ENCODE data around the gene LRTM2. TPM values are rescaled to one million over a fixed set of nuclear protein-coding genes. Genes with fewer than 3 reads are reported as not detected.

The LRTM2 gene
- polyA plus RNA-seq, 1 donor (not counting 4 experiments of a cell fraction or from before 2014, with no cell fraction given): not detected

DNA sequence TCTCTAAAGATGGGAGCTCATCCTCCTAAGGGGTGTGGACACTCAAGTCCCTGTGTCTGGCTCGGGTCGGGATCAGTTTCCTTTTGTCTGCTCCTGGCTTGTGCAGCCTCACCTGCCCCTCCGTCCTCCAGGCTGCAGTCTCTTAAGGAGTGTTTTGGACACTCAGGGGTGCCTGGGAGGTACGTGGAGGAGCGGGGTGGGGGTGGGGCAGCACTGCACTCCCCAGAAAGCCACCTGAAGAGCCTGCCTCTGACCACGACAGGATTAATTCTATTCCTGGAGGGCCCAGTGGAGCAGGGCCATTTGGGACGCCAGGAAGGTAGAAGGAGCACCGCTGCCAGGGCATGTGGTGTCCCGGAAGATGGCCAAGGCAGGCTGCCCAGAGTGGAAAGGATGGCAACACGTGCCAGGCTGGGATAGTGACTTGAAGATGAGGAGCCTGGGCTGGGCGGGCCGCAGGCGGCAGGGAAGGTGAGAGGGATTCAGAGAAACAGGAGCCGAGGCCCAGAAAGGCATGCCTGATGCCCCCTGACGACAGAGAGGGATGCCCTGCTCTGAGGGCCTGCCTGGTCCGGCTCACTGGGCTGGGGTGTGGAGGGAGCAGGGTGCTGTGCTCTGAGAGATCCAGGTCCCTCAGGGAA lies 14.8 kb upstream of the LRTM2 start:
- H3K4me1 ChIP-seq (ENCODE audit: control insufficient read depth, extremely low read depth, insufficient read depth, low read length): no peaks in the 10 kb centered on the region
- no peaks in the 10 kb centered on the region for H3K9me1 ChIP-seq (ENCODE audit: control insufficient read depth, extremely low read depth, insufficient read depth, low read length)
- DNase-seq (ENCODE audit: low read depth, low spot score) (no peak), FAIRE-seq (no peak)
- H3K36me3 ChIP-seq (ENCODE audit: control insufficient read depth in 2 of 2, extremely low read depth in 1 of 2, insufficient read depth in 2 of 2, low read length in 2 of 2): no peaks in the 10 kb centered on the region
- H3K4me3 ChIP-seq (ENCODE audit: control insufficient read depth in 2 of 3, extremely low read depth in 1 of 3, insufficient read depth in 2 of 3, low read depth in 1 of 3, low read length in 3 of 3): no peak overlapping the region
- H2AFZ ChIP-seq (ENCODE audit: control insufficient read depth, low read length): no peak overlapping the region
- no peaks in the 10 kb centered on the region for H3K79me2 ChIP-seq (ENCODE audit: control insufficient read depth, insufficient read depth, low read length)
- no peaks in the 10 kb centered on the region for H3K27me3 ChIP-seq (ENCODE audit: control insufficient read depth, extremely low read depth, insufficient read depth, low read length)
- H3K9me3 ChIP-seq (ENCODE audit: control insufficient read depth, low read depth, low read length): no peaks in the 10 kb centered on the region
- no peak overlapping the region for H3K4me2 ChIP-seq (ENCODE audit: control insufficient read depth, extremely low read depth, insufficient read depth, low read depth, low read length)
- dilution Hi-C loops (cut with MboI; ENCODE audit: extremely low pct_ligation_motif_present, low sequenced_read_pairs): no loop called here
- no peak overlapping the region for H3K27ac ChIP-seq (ENCODE audit: control insufficient read depth, insufficient read depth, low read length)
- H3K9ac ChIP-seq (ENCODE audit: control insufficient read depth, extremely low read depth, insufficient read depth, low read length): no peak overlapping the region
- TF ChIP-seq, protein P1, sequence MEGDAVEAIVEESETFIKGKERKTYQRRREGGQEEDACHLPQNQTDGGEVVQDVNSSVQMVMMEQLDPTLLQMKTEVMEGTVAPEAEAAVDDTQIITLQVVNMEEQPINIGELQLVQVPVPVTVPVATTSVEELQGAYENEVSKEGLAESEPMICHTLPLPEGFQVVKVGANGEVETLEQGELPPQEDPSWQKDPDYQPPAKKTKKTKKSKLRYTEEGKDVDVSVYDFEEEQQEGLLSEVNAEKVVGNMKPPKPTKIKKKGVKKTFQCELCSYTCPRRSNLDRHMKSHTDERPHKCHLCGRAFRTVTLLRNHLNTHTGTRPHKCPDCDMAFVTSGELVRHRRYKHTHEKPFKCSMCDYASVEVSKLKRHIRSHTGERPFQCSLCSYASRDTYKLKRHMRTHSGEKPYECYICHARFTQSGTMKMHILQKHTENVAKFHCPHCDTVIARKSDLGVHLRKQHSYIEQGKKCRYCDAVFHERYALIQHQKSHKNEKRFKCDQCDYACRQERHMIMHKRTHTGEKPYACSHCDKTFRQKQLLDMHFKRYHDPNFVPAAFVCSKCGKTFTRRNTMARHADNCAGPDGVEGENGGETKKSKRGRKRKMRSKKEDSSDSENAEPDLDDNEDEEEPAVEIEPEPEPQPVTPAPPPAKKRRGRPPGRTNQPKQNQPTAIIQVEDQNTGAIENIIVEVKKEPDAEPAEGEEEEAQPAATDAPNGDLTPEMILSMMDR (optimal IDR thresholded peaks at IDR 0.05 in 1 of 3, IDR thresholded peaks at IDR 0.05 in 1 of 3, conservative IDR thresholded peaks at IDR 0.05 in 1 of 3; ENCODE audit: extremely low read depth in 1 of 3, insufficient read depth in 2 of 3, low read length in 3 of 3): no peak
- no peak for TF ChIP-seq EZH2 (IDR thresholded peaks at IDR 0.05; ENCODE audit: low read length)
- no peaks in the 10 kb centered on the region for H4K20me1 ChIP-seq (ENCODE audit: control insufficient read depth, extremely low read depth, insufficient read depth, low read length)

DNA sequence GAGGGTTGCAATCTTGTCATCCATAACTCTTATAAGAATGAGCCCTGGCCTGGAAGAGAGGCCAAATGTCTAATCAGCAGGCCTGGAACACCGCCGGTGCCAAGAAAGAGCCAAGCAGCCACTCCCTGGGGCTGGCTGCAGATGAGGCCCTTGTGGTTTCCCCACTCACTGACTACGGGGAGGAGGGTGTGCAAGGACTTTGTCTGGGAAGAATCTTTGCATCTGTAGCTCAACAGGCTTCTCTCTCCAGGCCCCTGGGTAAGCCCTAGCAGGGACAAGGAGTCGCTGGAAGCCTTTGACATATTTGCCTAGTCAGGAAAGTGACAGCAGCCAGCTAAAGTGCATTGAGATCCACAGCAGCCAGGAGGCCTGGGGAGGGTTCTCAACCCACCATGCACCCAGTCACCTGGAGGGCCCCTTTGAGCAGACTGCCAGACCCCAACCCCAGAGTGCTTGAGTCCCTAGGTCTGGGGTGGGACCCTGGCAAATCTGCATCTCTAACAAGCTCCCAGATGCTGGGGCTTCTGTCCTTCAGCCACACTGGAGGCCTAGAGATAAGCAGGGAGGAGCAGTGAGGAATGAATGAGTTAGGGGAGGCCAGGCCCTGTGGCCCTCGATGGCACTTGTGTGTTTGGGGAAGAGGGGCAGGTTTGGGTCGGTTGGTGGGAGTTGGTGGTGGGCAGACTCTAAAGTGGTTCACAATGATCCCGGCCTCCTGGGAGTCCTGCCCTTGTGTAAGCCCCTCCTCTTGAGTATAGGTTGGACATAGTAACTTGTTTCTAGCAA lies 13.9 kb upstream of the LRTM2 start:
- FAIRE-seq (no peak), DNase-seq (ENCODE audit: low read depth, low spot score) (no peak)
- Histone ChIP-seq H3K4me2 (ENCODE audit: control insufficient read depth, extremely low read depth, insufficient read depth, low read depth, low read length) (no peak overlapping the region), H3K9me3 (ENCODE audit: control insufficient read depth, low read depth, low read length) (no peaks in the 10 kb centered on the region), H2AFZ (ENCODE audit: control insufficient read depth, low read length) (no peak overlapping the region), H4K20me1 (ENCODE audit: control insufficient read depth, extremely low read depth, insufficient read depth, low read length) (no peaks in the 10 kb centered on the region), H3K79me2 (ENCODE audit: control insufficient read depth, insufficient read depth, low read length) (no peaks in the 10 kb centered on the region), H3K4me1 (ENCODE audit: control insufficient read depth, extremely low read depth, insufficient read depth, low read length) (no peaks in the 10 kb centered on the region), H3K36me3 (ENCODE audit: control insufficient read depth in 2 of 2, extremely low read depth in 1 of 2, insufficient read depth in 2 of 2, low read length in 2 of 2) (no peaks in the 10 kb centered on the region), H3K27me3 (ENCODE audit: control insufficient read depth, extremely low read depth, insufficient read depth, low read length) (no peaks in the 10 kb centered on the region), H3K9ac (ENCODE audit: control insufficient read depth, extremely low read depth, insufficient read depth, low read length) (no peak overlapping the region), H3K27ac (ENCODE audit: control insufficient read depth, insufficient read depth, low read length) (no peak overlapping the region), H3K9me1 (ENCODE audit: control insufficient read depth, extremely low read depth, insufficient read depth, low read length) (no peaks in the 10 kb centered on the region), H3K4me3 (ENCODE audit: control insufficient read depth in 2 of 3, extremely low read depth in 1 of 3, insufficient read depth in 2 of 3, low read depth in 1 of 3, low read length in 3 of 3) (no peak overlapping the region)
- TF ChIP-seq, protein P1 (optimal IDR thresholded peaks at IDR 0.05 in 1 of 3, IDR thresholded peaks at IDR 0.05 in 1 of 3, conservative IDR thresholded peaks at IDR 0.05 in 1 of 3; ENCODE audit: extremely low read depth in 1 of 3, insufficient read depth in 2 of 3, low read length in 3 of 3): no peak
- no peak for TF ChIP-seq EZH2 (IDR thresholded peaks at IDR 0.05; ENCODE audit: low read length)
- dilution Hi-C loops (cut with MboI; ENCODE audit: extremely low pct_ligation_motif_present, low sequenced_read_pairs): no loop called here
